Tibial nerve (tissue), 4 donors: ENCODE results near the gene PPP4R3A. TPM values are rescaled to one million over a fixed set of nuclear protein-coding genes. Genes with fewer than 3 reads are reported as not detected.
"Not testable (repeated sequence)": the region's sequence is repeated elsewhere in the genome, so short reads cannot be mapped to it uniquely, and the experiment has no call there.

Experiments
- DNase-seq, 2 donors: peaks; one replicate each; pipeline ENCODE4 v3.0.0-alpha.2; 2019; ENCODE audit warnings: low spot score in 2 of 2
- H3K27ac ChIP-seq, 4 donors: fragments of 200-600 bp; sonication (generic) in 3 of 4; one replicate each; pipeline ENCODE4 v1.5.1; 2017 to 2019; ENCODE audit warnings: mild to moderate bottlenecking in 1 of 4
- H3K27me3 ChIP-seq, 2 donors: fragments of 200-600 bp; sonication (generic) in 1 of 2; one replicate each; pipeline versions ENCODE4 v1.5.1 to v1.6.0; 2017 to 2019
- H3K36me3 ChIP-seq, 3 donors: fragments of 200-600 bp; sonication (generic); one replicate each; pipeline ENCODE4 v1.5.1; 2018 to 2019
- H3K4me1 ChIP-seq, 4 donors: fragments of 200-600 bp; sonication (generic) in 3 of 4; one replicate each; pipeline ENCODE4 v1.5.1; 2017 to 2019
- H3K4me3 ChIP-seq, 4 donors: fragments of 200-600 bp; sonication (generic) in 3 of 4; one replicate each; pipeline ENCODE4 v1.5.1; 2017 to 2019; ENCODE audit warnings: mild to moderate bottlenecking in 1 of 4, moderate library complexity in 1 of 4
- H3K9me3 ChIP-seq, 4 donors: fragments of 200-600 bp; sonication (generic) in 3 of 4; one replicate each; pipeline ENCODE4 v1.5.1; 2017 to 2019
- CTCF ChIP-seq, 5 experiments: fragments of 200-600 bp in 3 of 5; fragments of 450-650 bp in 2 of 5; sonication (generic) in 3 of 5; IDR thresholded peaks; one replicate each; pipeline ENCODE4 v1.5.1; 2016 to 2019; ENCODE audit warnings: antibody characterized with exemption in 5 of 5, mild to moderate bottlenecking in 3 of 5, moderate library complexity in 2 of 5
- EP300 ChIP-seq, 2 donors: sonication (generic); formaldehyde crosslinking; IDR thresholded peaks; one replicate each; pipeline ENCODE4 v1.6.1; 2017; ENCODE audit warnings: antibody characterized with exemption in 2 of 2, mild to moderate bottlenecking in 1 of 2
- POLR2A ChIP-seq, 2 donors: fragments of 450-650 bp; IDR thresholded peaks; one replicate each; pipeline ENCODE4 v1.6.1; 2017; ENCODE audit warnings: antibody characterized with exemption in 2 of 2, mild to moderate bottlenecking in 2 of 2, moderate library complexity in 2 of 2
- WGBS, 2 donors: methylation state at CpG; one replicate each; pipeline ENCODE4 v1.1.5; 2018; 5-methylcytosine and 5-hydroxymethylcytosine counted together
- total RNA-seq, 4 donors: library from RNA; depleted of rRNA; stranded (reverse); fragments of >200 nt; gene quantifications; one replicate each; pipeline ENCODE4 v1.1.0, GENCODE V29; 2016

The PPP4R3A gene
- total RNA-seq, 4 donors from 2014 or later, result 63.3 to 104 (median 80.2) TPM

DNA sequence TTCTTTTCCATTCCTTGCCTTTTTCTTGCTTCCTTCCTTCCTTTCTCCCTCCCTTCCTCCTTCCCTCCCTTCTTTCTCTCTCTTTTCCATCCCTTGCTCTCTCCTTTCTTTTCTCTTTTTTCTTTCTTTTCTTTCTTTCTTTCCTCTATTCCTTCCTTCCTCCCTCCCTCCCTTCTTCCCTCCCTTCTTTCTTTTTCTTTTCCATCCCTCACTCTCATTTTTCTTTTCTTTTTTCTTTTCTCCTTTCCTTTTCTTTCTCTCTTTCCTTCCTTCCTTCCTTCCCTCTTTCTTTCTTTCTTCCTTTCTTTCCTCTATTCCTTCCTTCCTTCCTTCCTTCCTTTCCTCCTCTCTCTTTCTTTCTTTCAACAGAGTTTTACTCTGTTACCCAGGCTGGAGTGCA lies 35.1 kb upstream of the PPP4R3A start:
- Histone ChIP-seq H3K36me3 (no peaks in the 10 kb centered on the region), H3K4me1 (no peaks in the 10 kb centered on the region), H3K4me3 (no peak overlapping the region), H3K27ac (no peak overlapping the region), H3K9me3 (peaks cover 0 to 18% (median 3%) of the 10 kb centered on the region in 4 donors), H3K27me3 (no peaks in the 10 kb centered on the region)
- TF ChIP-seq EP300 (IDR thresholded peaks at IDR 0.05) (no peak), CTCF (IDR thresholded peaks at IDR 0.05) (no peak), POLR2A (IDR thresholded peaks at IDR 0.05) (no peak)
- no peak for DNase-seq

GRCh38 chr14:91536327-91536726 lies 26.2 kb upstream of the PPP4R3A start:
- TF ChIP-seq POLR2A (IDR thresholded peaks at IDR 0.05), result no peak
- TF ChIP-seq EP300 (IDR thresholded peaks at IDR 0.05), result no peak
- TF ChIP-seq CTCF (IDR thresholded peaks at IDR 0.05), result no peak
- no peaks in the 10 kb centered on the region for H3K36me3 ChIP-seq
- H3K27ac ChIP-seq, result no peak overlapping the region
- no peak overlapping the region for H3K4me3 ChIP-seq
- H3K27me3 ChIP-seq, result no peaks in the 10 kb centered on the region
- peaks cover 0 to 26% (median 0%) of the 10 kb centered on the region in 4 donors for H3K9me3 ChIP-seq
- WGBS, 2 donors, result 83 to 94% methylated on average over 3 of the region's 3 CpGs
- DNase-seq, result no peak
- H3K4me1 ChIP-seq, result no peaks in the 10 kb centered on the region

- not testable (repeated sequence) for H3K27ac ChIP-seq, H3K4me3 ChIP-seq, H3K4me1 ChIP-seq, H3K9me3 ChIP-seq, DNase-seq, H3K36me3 ChIP-seq, H3K27me3 ChIP-seq
- 75 to 84% methylated on average over 5 of the region's 5 CpGs for WGBS, 2 donors
Observed at GRCh38 chr14:91534059-91534458, 23.9 kb upstream of the PPP4R3A start.

GRCh38 chr14:91533623-91534022 lies 23.5 kb upstream of the PPP4R3A start:
- Histone ChIP-seq H3K27ac (no peak overlapping the region), H3K4me1 (no peaks in the 10 kb centered on the region), H3K9me3 (peaks cover 0 to 2% (median 0%) of the 10 kb centered on the region in 4 donors), H3K27me3 (no peaks in the 10 kb centered on the region), H3K4me3 (no peak overlapping the region), H3K36me3 (no peaks in the 10 kb centered on the region)
- TF ChIP-seq EP300 (IDR thresholded peaks at IDR 0.05), result no peak
- TF ChIP-seq POLR2A (IDR thresholded peaks at IDR 0.05), result no peak
- TF ChIP-seq CTCF (IDR thresholded peaks at IDR 0.05), result no peak
- no peak for DNase-seq
- WGBS, 2 donors, result 64 to 73% methylated on average over 3 of the region's 3 CpGs

- TF ChIP-seq CTCF (IDR thresholded peaks at IDR 0.05) (no peak), EP300 (IDR thresholded peaks at IDR 0.05) (no peak)
Observed at GRCh38 chr14:91523972-91524371, 13.9 kb upstream of the PPP4R3A start.

GRCh38 chr14:91521061-91521640 lies 11.0 kb upstream of the PPP4R3A start:
- H3K36me3 ChIP-seq, result no peaks in the 10 kb centered on the region
- H3K27ac ChIP-seq, result no peak overlapping the region
- H3K27me3 ChIP-seq, result no peaks in the 10 kb centered on the region
- no peaks in the 10 kb centered on the region for H3K9me3 ChIP-seq
- no peak overlapping the region for H3K4me3 ChIP-seq
- H3K4me1 ChIP-seq, result no peaks in the 10 kb centered on the region
- TF ChIP-seq CTCF (IDR thresholded peaks at IDR 0.05) (no peak), EP300 (IDR thresholded peaks at IDR 0.05) (no peak), POLR2A (IDR thresholded peaks at IDR 0.05) (no peak)
- DNase-seq, result no peak

More at GRCh38 chr14:91523972-91524371, 13.9 kb upstream of the PPP4R3A start:
- Histone ChIP-seq H3K4me1 (no peaks in the 10 kb centered on the region), H3K27ac (no peak overlapping the region), H3K36me3 (no peaks in the 10 kb centered on the region), H3K4me3 (no peak overlapping the region), H3K27me3 (no peaks in the 10 kb centered on the region), H3K9me3 (no peaks in the 10 kb centered on the region)
- WGBS, 2 donors, result 79 to 86% methylated on average over 3 of the region's 3 CpGs
- no peak for DNase-seq
